NCI-H1930 (cell line): ENCODE measurements around the gene ARFGEF2.

Experiments
- DNase-seq, 2 experiments: peaks; one replicate each; lab custom pipeline; 2025; lab: John Stamatoyannopoulos, UW

ARFGEF2 gene

GRCh38 chr20:48899881-48900280 is 21.6 kb upstream of the ARFGEF2 start:
- DNase-seq, result no peak

- DNase-seq, result no peak
Observed at GRCh38 chr20:48901326-48901725, 20.2 kb upstream of the ARFGEF2 start.

- DNase-seq, result no peak
Observed at GRCh38 chr20:48903705-48904104, 17.8 kb upstream of the ARFGEF2 start.

GRCh38 chr20:48904566-48905296 is 16.8 kb upstream of the ARFGEF2 start:
- peak; percentile 38 to 43 for DNase-seq

- DNase-seq, result no peak
Observed at GRCh38 chr20:48905297-48905647, 16.2 kb upstream of the ARFGEF2 start.

GRCh38 chr20:48906221-48906877 is 15.2 kb upstream of the ARFGEF2 start:
- no peak for DNase-seq

GRCh38 chr20:48908656-48909319 is 12.7 kb upstream of the ARFGEF2 start:
- no peak for DNase-seq

GRCh38 chr20:48909910-48910309 is 11.6 kb upstream of the ARFGEF2 start:
- DNase-seq, result no peak

- no peak for DNase-seq
Observed at GRCh38 chr20:48910347-48910781, 11.1 kb upstream of the ARFGEF2 start.

- DNase-seq, result no peak
Observed at GRCh38 chr20:48912065-48912464, 9.4 kb upstream of the ARFGEF2 start.

- no peak for DNase-seq
Observed at GRCh38 chr20:48916699-48917098, 4.8 kb upstream of the ARFGEF2 start.

- DNase-seq, result no peak
Observed at GRCh38 chr20:48919336-48919881, 2.1 kb upstream of the ARFGEF2 start.

- no peak for DNase-seq
Observed at GRCh38 chr20:48919882-48920526, 1.5 kb upstream of the ARFGEF2 start.

GRCh38 chr20:48920527-48921167 is 864 bp upstream of the ARFGEF2 start:
- DNase-seq, result no peak

GRCh38 chr20:48921883-48922820 is 641 bp downstream of the ARFGEF2 start:
- peak; percentile 65 to 75 for DNase-seq

- no peak for DNase-seq
Observed at GRCh38 chr20:48923149-48923718, 1.7 kb downstream of the ARFGEF2 start.

- no peak for DNase-seq
Observed at GRCh38 chr20:48924756-48925109, 3.2 kb downstream of the ARFGEF2 start.

GRCh38 chr20:48926267-48926666 is 4.8 kb downstream of the ARFGEF2 start:
- no peak for DNase-seq

- DNase-seq, result no peak
Observed at GRCh38 chr20:48926821-48927220, 5.3 kb downstream of the ARFGEF2 start.
